ENCODE results near the gene ZMYM5. TPM values are rescaled to one million over a fixed set of nuclear protein-coding genes. Genes with fewer than 3 reads are reported as not detected.

ZMYM5 gene
- total and polyA plus RNA-seq, 2 of the 13 experiments (the other 11 are each of a cell fraction or from before 2014, with no cell fraction given) = 7.8 to 9.4 TPM

DNA sequence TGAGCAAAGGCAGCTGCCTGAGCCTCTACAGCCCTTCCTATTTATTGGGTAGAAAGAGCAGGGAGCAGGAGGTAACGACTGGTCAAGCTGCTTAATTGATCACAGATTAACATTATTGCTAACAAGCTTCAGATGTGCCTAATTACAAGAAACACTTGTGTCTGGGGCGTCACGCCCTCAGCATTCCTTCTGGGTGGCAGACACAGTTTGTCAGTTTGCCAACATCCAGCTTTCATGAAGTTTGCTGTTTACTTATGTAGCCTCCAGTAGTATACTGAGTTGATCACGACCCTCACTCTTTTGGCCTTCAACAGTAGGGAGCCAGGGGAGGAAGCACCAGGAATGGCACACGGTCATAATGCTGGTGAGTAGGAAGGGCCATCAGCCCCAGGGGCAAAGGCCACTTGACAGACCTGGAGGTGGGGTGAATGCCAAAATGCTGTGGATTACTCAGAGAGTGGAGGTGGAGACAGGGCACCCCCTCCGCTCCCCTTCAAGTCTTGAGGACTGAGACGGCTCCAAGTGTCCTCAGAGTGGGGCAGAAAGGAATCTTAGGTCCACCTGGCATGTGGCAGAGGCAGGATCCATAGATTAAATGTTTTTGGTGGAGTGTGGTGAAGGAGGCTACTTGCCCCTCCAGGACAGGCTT, 45.8 kb downstream of the ZMYM5 start:
- WGBS (ENCODE audit: low lambda C conversion rate) = 91% methylated on average over 6 of the region's 7 CpGs

More for the DNA sequence above, 45.8 kb downstream of the ZMYM5 start:
- H3K4me1 ChIP-seq (ENCODE audit: insufficient read depth, low read length) = no peaks in the 10 kb centered on the region
- in situ Hi-C loops (cut with HindIII; ENCODE audit: extremely low pct_ligation_motif_present, low pct_unique_long_range_greater_than_20kb) (no loop called here), intact Hi-C loops (cut with micrococcal nuclease; ENCODE audit: unreplicated experiment) (no loop called here)
- H3K79me2 ChIP-seq (ENCODE audit: insufficient read depth, low read length) = no peaks in the 10 kb centered on the region
- no peaks in the 10 kb centered on the region for H3K9me3 ChIP-seq (ENCODE audit: low read length)
- no peaks in the 10 kb centered on the region for H4K20me1 ChIP-seq (ENCODE audit: insufficient read depth, low read length)
- no peak overlapping the region for H2AFZ ChIP-seq (ENCODE audit: low read length)
- DNase-seq (ENCODE audit: low spot score) (no peak), FAIRE-seq (no peak), ATAC-seq (no peak; the same call in 2 of the 3 replicates)
- H3K27me3 ChIP-seq (ENCODE audit: control insufficient read depth in 1 of 2, insufficient read depth in 2 of 2, low read length in 2 of 2) = no peaks in the 10 kb centered on the region
- ChIA-PET POLR2A (interaction anchor here (0.6 kb wide), 1 partner anchor 57 kb away, joined by 3 read pairs; no protein-coding TSS in a partner anchor), CTCF (ENCODE audit: low intra/inter-chr PET ratio, low total read pairs) (no interaction called here)
- H3K9ac ChIP-seq (ENCODE audit: insufficient read depth, low read depth, low read length) = no peak overlapping the region
- no peak overlapping the region for H3K4me3 ChIP-seq (replicated peaks in 1 of 3; ENCODE audit: insufficient read depth in 1 of 3, low read depth in 2 of 3, low read length in 3 of 3)
- H3K4me2 ChIP-seq (ENCODE audit: low read depth, low read length) = no peak overlapping the region
- no peak overlapping the region for H3K27ac ChIP-seq (ENCODE audit: extremely low read length, insufficient read depth, low read length)
- H3K36me3 ChIP-seq (replicated peaks in 1 of 2; ENCODE audit: control insufficient read depth in 1 of 2, insufficient read depth in 2 of 2, low read length in 2 of 2) = 0 out of 5 replicates have a peak, but pooled peaks cover 0 to 2% of the 10 kb centered on the region in 2 experiments
- no TSS peak for BruUV-seq (replicated peaks)
- TF ChIP-seq ZNF792 (CRISPR knock-in tag; IDR thresholded peaks at IDR 0.05) (no peak), ZNF17 (CRISPR knock-in tag; IDR thresholded peaks at IDR 0.05) (no peak), HES4 (CRISPR knock-in tag; IDR thresholded peaks at IDR 0.05; ENCODE audit: borderline replicate concordance) (no peak), ZNF234 (CRISPR knock-in tag; conservative IDR thresholded peaks at IDR 0.05) (no peak)
- TF ChIP-seq, protein P1, sequence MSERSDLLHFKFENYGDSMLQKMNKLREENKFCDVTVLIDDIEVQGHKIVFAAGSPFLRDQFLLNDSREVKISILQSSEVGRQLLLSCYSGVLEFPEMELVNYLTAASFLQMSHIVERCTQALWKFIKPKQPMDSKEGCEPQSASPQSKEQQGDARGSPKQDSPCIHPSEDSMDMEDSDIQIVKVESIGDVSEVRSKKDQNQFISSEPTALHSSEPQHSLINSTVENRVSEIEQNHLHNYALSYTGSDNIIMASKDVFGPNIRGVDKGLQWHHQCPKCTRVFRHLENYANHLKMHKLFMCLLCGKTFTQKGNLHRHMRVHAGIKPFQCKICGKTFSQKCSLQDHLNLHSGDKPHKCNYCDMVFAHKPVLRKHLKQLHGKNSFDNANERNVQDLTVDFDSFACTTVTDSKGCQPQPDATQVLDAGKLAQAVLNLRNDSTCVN (CRISPR knock-in tag; IDR thresholded peaks at IDR 0.05; ENCODE audit: borderline replicate concordance) = no peak
- TF ChIP-seq, protein P2, sequence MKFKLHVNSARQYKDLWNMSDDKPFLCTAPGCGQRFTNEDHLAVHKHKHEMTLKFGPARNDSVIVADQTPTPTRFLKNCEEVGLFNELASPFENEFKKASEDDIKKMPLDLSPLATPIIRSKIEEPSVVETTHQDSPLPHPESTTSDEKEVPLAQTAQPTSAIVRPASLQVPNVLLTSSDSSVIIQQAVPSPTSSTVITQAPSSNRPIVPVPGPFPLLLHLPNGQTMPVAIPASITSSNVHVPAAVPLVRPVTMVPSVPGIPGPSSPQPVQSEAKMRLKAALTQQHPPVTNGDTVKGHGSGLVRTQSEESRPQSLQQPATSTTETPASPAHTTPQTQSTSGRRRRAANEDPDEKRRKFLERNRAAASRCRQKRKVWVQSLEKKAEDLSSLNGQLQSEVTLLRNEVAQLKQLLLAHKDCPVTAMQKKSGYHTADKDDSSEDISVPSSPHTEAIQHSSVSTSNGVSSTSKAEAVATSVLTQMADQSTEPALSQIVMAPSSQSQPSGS (CRISPR knock-in tag; IDR thresholded peaks at IDR 0.05) = no peak

Data from HepG2 (cell line).